Karpas-422 (cell line): ENCODE data around the gene KCND3. TPM values are rescaled to one million over a fixed set of nuclear protein-coding genes. Genes with fewer than 3 reads are reported as not detected.

ENCODE experiments used
- DNase-seq: peaks from one replicate; pipeline ENCODE4 v3.0.0-alpha.2; 2015
- H2AFZ ChIP-seq: fragments of 200-600 bp; sonication (generic); 2 replicates; pipeline ENCODE4 v1.6.1; 2014; ENCODE audit warnings: antibody characterized with exemption, low read length, mixed read lengths
- H3K27ac ChIP-seq: fragments of 200-600 bp; sonication (generic); 2 replicates; pipeline ENCODE4 v1.5.1; 2014; ENCODE audit warnings: mild to moderate bottlenecking, low read length, moderate library complexity
- H3K27me3 ChIP-seq: fragments of 200-600 bp; sonication (generic); 2 replicates; pipeline ENCODE4 v1.6.1; 2014; ENCODE audit warnings: low read length, mixed read lengths
- H3K36me3 ChIP-seq: fragments of 200-600 bp; sonication (generic); 2 replicates; pipeline ENCODE4 v1.6.1; 2014; ENCODE audit warnings: low read length, mixed read lengths; ENCODE audit not compliant: insufficient read depth
- H3K4me1 ChIP-seq: fragments of 200-600 bp; sonication (generic); 2 replicates; pipeline ENCODE4 v1.6.1; 2014; ENCODE audit warnings: mild to moderate bottlenecking, low read length, mixed read lengths
- H3K4me2 ChIP-seq: fragments of 200-600 bp; sonication (generic); 2 replicates; pipeline ENCODE4 v1.6.1; 2014; ENCODE audit warnings: low read length, low read depth, mild to moderate bottlenecking; ENCODE audit not compliant: poor library complexity, severe bottlenecking
- H3K4me3 ChIP-seq: fragments of 200-600 bp; sonication (generic); 2 replicates; pipeline ENCODE4 v1.5.1; 2014; ENCODE audit warnings: mild to moderate bottlenecking, antibody characterized with exemption, low read length, mixed read lengths
- H3K79me2 ChIP-seq: fragments of 200-600 bp; sonication (generic); 2 replicates; pipeline ENCODE4 v1.6.1; 2014; ENCODE audit warnings: mild to moderate bottlenecking, low read length, mixed read lengths
- H3K9ac ChIP-seq: fragments of 200-600 bp; sonication (generic); 2 replicates; pipeline ENCODE4 v1.6.0; 2014; ENCODE audit warnings: low read length
- H3K9me2 ChIP-seq: fragments of 200-600 bp; sonication (generic), shearing (Covaris generic); replicated peaks from 2 replicates; pipeline ENCODE4 v1.6.0; 2014; ENCODE audit warnings: mild to moderate bottlenecking, low read length, moderate library complexity; ENCODE audit not compliant: insufficient read depth
- H3K9me3 ChIP-seq: fragments of 300-700, 200-600 bp; sonication (generic); 2 replicates; pipeline ENCODE4 v1.6.1; 2014; ENCODE audit warnings: low read length, mixed read lengths
- H4K20me1 ChIP-seq: fragments of 200-600 bp; sonication (generic); 2 replicates; pipeline ENCODE4 v1.6.1; 2014; ENCODE audit warnings: mild to moderate bottlenecking, antibody characterized with exemption, low read length, low read depth; ENCODE audit not compliant: insufficient read depth
- total RNA-seq: library from RNA; depleted of rRNA; stranded (reverse); fragments of >200 nt; shearing (Covaris generic); gene quantifications from 2 replicates; pipeline ENCODE4 v1.2.3, GENCODE V29; 2014; ENCODE audit warnings: low replicate concordance

The KCND3 gene
- total RNA-seq, 1 experiment from 2014 or later: not detected

- H3K79me2 ChIP-seq: no peaks in the 10 kb centered on the region
- H3K4me3 ChIP-seq: no peak overlapping the region
These were observed 132.9 kb downstream of the KCND3 start for GRCh38 chr1:111856411-111857185.

DNA sequence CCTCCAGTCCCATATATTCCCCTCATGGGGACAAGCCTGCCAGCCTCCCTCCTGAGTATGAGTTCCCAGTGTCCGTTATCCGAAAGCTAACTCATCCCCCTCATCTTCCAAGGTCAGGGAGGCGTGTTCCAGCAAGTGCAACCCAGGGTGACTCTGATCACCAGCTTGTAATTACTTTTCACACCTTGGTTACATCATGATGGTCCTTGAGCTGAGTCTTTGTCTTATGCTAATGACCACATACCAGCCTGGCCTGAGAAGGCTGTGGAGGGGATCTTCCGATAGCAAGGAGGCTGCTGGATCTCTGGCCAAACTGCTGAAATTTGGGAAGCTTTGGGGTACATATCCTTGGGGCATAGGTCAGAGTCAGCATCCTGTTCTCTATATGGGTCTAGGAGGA is 134.2 kb downstream of the KCND3 start:
- H3K79me2 ChIP-seq: no peaks in the 10 kb centered on the region
- no peaks in the 10 kb centered on the region for H3K4me1 ChIP-seq
- no peak overlapping the region for H3K4me3 ChIP-seq
- no peak overlapping the region for H2AFZ ChIP-seq
- H3K27ac ChIP-seq: no peak overlapping the region
- H3K36me3 ChIP-seq: no peaks in the 10 kb centered on the region
- H3K9me2 ChIP-seq: no peaks in the 10 kb centered on the region
- 0 out of 2 replicates have a peak, but pooled peaks cover 2% of the 10 kb centered on the region for H3K27me3 ChIP-seq
- no peak for DNase-seq
- H4K20me1 ChIP-seq: no peaks in the 10 kb centered on the region; the same call in 1 of the 2 replicates
- no peaks in the 10 kb centered on the region for H3K9me3 ChIP-seq
- no peak overlapping the region for H3K4me2 ChIP-seq
- H3K9ac ChIP-seq: no peak overlapping the region

More at GRCh38 chr1:111856411-111857185, 132.9 kb downstream of the KCND3 start:
- no peak overlapping the region for H3K4me2 ChIP-seq
- H2AFZ ChIP-seq: no peak overlapping the region
- no peak for DNase-seq
- H4K20me1 ChIP-seq: no peaks in the 10 kb centered on the region; the same call in 1 of the 2 replicates
- no peaks in the 10 kb centered on the region for H3K9me3 ChIP-seq
- H3K27me3 ChIP-seq: 0 out of 2 replicates have a peak, but pooled peaks cover 2% of the 10 kb centered on the region
- H3K9me2 ChIP-seq: no peaks in the 10 kb centered on the region
- no peak overlapping the region for H3K9ac ChIP-seq
- H3K4me1 ChIP-seq: no peaks in the 10 kb centered on the region
- H3K36me3 ChIP-seq: no peaks in the 10 kb centered on the region
- no peak overlapping the region for H3K27ac ChIP-seq

DNA sequence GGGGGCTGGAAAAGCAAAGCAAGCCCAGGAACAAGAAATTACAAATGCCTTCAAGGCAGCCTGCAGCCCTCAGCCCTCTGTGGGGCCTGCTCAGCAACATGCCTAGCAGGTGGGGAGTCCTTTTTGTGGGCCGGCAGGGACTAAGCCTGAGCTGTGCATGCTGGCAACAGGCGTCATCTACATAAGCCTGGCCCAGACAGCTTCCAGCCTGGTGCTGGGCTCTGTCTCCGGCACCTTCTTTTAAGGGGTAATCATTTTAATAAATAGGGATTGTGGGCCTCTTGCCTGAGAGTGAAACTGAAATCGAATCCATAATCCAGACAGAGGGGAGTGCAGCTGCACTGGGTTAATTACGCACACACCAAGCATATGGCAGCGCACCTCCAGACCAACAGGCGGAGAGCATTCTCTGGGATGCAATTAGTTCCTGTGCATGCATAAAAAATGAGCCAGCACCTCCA is 137.2 kb downstream of the KCND3 start:
- no peaks in the 10 kb centered on the region for H3K36me3 ChIP-seq
- no peak overlapping the region for H3K4me2 ChIP-seq
- no peak overlapping the region for H3K4me3 ChIP-seq
- no peaks in the 10 kb centered on the region for H3K4me1 ChIP-seq
- no peak overlapping the region for H3K27ac ChIP-seq
- no peaks in the 10 kb centered on the region; the same call in 1 of the 2 replicates for H4K20me1 ChIP-seq
- H3K27me3 ChIP-seq: 0 out of 2 replicates have a peak, but pooled peaks cover 2% of the 10 kb centered on the region
- no peak overlapping the region for H2AFZ ChIP-seq
- no peaks in the 10 kb centered on the region for H3K9me2 ChIP-seq
- H3K9ac ChIP-seq: no peak overlapping the region
- no peaks in the 10 kb centered on the region for H3K79me2 ChIP-seq
- DNase-seq: no peak
- H3K9me3 ChIP-seq: no peaks in the 10 kb centered on the region

GRCh38 chr1:111851552-111851951 is 137.9 kb downstream of the KCND3 start:
- Histone ChIP-seq H3K9me2 (no peaks in the 10 kb centered on the region), H3K9ac (no peak overlapping the region), H3K36me3 (no peaks in the 10 kb centered on the region), H3K9me3 (no peaks in the 10 kb centered on the region), H3K27ac (no peak overlapping the region), H3K79me2 (no peaks in the 10 kb centered on the region), H3K4me1 (no peaks in the 10 kb centered on the region), H2AFZ (no peak overlapping the region), H3K4me3 (no peak overlapping the region), H4K20me1 (no peaks in the 10 kb centered on the region; the same call in 1 of the 2 replicates), H3K27me3 (0 out of 2 replicates have a peak, but pooled peaks cover 2% of the 10 kb centered on the region), H3K4me2 (no peak overlapping the region)
- no peak for DNase-seq

- Histone ChIP-seq H3K4me2 (no peak overlapping the region), H4K20me1 (no peaks in the 10 kb centered on the region; the same call in 1 of the 2 replicates), H3K9me2 (no peaks in the 10 kb centered on the region), H3K9ac (no peak overlapping the region), H3K36me3 (no peaks in the 10 kb centered on the region), H3K4me3 (no peak overlapping the region), H3K27ac (no peak overlapping the region), H3K79me2 (no peaks in the 10 kb centered on the region), H3K4me1 (no peaks in the 10 kb centered on the region), H3K27me3 (0 out of 2 replicates have a peak, but pooled peaks cover under 1% of the 10 kb centered on the region), H3K9me3 (no peaks in the 10 kb centered on the region), H2AFZ (no peak overlapping the region)
- DNase-seq: no peak
These were observed 139.4 kb downstream of the KCND3 start for GRCh38 chr1:111850109-111850508.

DNA sequence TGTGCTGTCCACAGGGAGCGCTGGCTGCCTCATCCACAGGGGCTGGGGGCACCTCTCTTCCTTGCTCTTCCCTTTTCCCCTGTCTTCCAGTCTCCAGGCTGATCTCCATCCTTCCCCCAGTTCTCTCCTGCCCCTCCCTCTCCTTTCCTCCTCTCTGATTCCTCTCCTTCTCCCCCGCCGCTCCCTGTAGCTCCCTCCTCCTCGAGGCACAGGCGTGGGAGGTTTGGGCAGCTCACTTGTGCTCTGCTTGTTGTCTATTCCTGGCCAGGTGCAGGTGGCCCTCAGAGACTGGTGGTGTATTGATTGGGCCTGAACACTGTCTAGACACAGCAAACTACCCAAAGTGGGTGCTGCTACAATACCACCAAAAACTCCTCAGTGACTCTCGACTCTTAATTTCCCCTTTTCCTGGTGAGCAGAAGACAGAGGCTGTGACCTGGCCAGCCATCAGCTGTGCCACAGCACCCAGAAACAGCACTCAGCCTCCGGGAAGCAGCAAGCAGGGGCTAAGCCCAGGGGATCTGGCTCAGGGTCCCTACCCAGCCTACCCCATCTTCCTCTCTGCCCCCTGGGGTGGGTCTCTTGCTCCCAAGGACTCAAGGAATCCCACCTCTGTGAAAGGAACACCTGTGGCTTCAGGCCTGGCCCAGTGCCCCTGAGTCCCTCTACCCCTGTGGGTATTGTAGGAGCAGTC is 140.5 kb downstream of the KCND3 start:
- H3K9ac ChIP-seq: no peak overlapping the region
- H3K9me3 ChIP-seq: no peaks in the 10 kb centered on the region
- H3K4me1 ChIP-seq: no peaks in the 10 kb centered on the region
- no peak overlapping the region for H3K4me3 ChIP-seq
- no peaks in the 10 kb centered on the region for H3K27me3 ChIP-seq
- H3K36me3 ChIP-seq: no peaks in the 10 kb centered on the region
- no peak overlapping the region for H3K4me2 ChIP-seq
- H3K9me2 ChIP-seq: no peaks in the 10 kb centered on the region
- no peak overlapping the region for H2AFZ ChIP-seq
- no peaks in the 10 kb centered on the region for H3K79me2 ChIP-seq
- no peak overlapping the region for H3K27ac ChIP-seq
- DNase-seq: no peak
- H4K20me1 ChIP-seq: no peaks in the 10 kb centered on the region

DNA sequence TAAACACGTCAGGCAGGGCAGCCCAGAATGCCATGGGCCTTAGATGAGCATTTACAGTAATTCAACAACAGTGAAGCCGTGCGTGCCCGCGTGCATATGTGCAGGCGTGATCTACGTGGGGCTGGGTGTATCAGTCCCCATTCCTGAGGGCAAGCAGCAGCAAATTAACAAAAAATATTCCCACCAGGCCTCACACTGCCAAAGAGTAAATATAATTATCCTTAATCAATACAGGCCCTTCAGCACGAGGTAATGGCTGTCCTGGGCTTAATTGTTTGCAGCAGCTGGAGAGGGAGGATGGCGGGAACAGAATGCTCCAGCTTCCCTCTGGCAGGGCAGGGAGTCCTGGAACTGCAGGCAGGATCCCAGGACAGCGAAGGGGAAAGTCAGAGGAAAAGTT is 142.0 kb downstream of the KCND3 start:
- no peak for DNase-seq
- H2AFZ ChIP-seq: no peak overlapping the region
- no peak overlapping the region for H3K9ac ChIP-seq
- H3K4me3 ChIP-seq: no peak overlapping the region
- no peaks in the 10 kb centered on the region for H3K27me3 ChIP-seq
- H3K4me1 ChIP-seq: no peaks in the 10 kb centered on the region
- H3K36me3 ChIP-seq: no peaks in the 10 kb centered on the region
- H3K9me3 ChIP-seq: no peaks in the 10 kb centered on the region
- no peak overlapping the region for H3K4me2 ChIP-seq
- no peaks in the 10 kb centered on the region for H4K20me1 ChIP-seq
- H3K27ac ChIP-seq: no peak overlapping the region
- H3K9me2 ChIP-seq: no peaks in the 10 kb centered on the region
- no peaks in the 10 kb centered on the region for H3K79me2 ChIP-seq

GRCh38 chr1:111846842-111847241 is 142.6 kb downstream of the KCND3 start:
- Histone ChIP-seq H3K4me1 (no peaks in the 10 kb centered on the region), H3K27me3 (no peaks in the 10 kb centered on the region), H3K9me3 (no peaks in the 10 kb centered on the region), H3K79me2 (no peaks in the 10 kb centered on the region), H3K36me3 (no peaks in the 10 kb centered on the region), H3K4me2 (no peak overlapping the region), H3K27ac (no peak overlapping the region), H2AFZ (no peak overlapping the region), H3K9ac (no peak overlapping the region), H3K9me2 (no peaks in the 10 kb centered on the region), H4K20me1 (no peaks in the 10 kb centered on the region), H3K4me3 (no peak overlapping the region)
- no peak for DNase-seq
